Ramos (cell line): Measurements from ENCODE around the gene TCEAL7.

Experiments used
- in situ Hi-C: fragments of 300-500 bp; cut with MboI; formaldehyde crosslinking; loops from one replicate; pipeline ENCODE4 v1.14.3; 2022; ENCODE audit warnings: low sequenced_read_pairs; ENCODE audit not compliant: unreplicated experiment

The TCEAL7 gene

DNA sequence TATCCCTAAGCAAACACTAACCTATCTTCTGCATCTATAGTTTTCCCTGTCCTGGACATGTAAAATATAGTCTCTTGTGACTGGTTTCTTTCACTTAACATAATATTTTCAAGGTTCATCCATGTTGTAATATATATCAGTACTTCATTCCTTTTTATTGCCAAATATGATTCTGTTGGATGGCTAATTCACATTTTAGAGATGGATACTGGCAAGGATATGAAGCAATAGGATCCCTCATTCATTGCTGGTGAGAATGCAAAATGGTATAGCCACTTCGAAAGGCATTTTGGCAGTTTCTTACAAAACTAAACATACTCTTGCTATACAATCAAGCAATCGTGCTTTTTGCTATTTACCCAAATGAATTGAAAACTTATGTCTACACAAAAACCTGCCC is 33.0 kb downstream of the TCEAL7 start:
- in situ Hi-C loops, result no loop called here

DNA sequence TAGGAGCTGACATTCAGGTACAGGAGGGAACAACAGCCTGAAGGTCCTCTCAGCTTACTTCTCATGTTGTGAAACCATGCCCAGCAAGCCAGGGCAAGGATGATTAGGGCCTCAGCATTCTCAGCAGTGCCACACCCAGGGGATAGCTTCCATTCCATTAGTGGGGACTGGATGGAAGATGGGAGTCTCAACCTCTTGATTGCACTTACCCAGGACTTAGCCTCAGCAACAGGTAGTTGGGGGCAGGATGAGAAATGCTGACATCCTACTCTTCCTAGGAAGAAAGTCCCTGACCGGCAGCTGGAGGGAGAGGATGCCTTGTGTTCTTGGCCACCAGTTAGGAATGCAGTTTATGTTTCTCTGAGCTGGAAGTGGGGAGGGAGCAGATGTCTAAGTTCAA is 37.5 kb downstream of the TCEAL7 start:
- in situ Hi-C loops, result no loop called here

DNA sequence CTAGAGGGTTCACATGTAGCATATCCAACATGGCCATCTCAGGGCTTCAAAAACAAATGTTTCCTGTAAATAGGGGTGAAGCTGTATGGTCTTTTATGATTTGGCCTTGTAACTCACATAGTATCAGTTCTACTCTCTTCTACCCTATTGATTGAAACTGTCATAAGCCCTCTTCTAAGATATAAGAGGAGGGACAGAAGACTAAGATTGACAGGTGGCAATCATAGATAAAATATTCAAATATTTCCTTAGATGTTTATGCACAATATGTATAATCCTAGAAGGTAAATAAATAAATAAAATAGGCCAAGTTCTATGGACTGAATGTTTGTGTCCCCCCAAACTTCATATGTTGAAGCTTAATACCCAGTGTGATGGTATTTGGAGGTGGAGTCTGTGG is 39.4 kb downstream of the TCEAL7 start:
- in situ Hi-C loops, result no loop called here

DNA sequence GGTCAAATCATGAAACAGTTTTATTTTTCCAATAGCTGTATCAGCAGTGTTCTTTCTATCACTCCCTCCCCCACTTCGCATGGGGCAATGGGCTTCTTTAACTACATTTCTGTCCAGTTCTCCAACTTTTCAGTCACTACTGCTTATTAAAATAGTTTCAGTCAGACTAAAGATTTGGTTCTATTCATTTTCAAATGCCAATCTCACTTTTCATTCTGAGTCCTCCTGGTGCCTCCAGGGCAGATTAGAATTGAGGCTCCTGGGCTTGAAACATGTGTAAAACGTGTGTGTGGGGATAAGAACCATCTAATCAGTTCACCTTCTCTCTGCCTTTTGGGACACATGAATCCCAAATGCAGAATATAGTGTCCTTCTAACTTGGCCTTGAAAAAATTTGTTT is 42.8 kb downstream of the TCEAL7 start:
- in situ Hi-C loops, result no loop called here

DNA sequence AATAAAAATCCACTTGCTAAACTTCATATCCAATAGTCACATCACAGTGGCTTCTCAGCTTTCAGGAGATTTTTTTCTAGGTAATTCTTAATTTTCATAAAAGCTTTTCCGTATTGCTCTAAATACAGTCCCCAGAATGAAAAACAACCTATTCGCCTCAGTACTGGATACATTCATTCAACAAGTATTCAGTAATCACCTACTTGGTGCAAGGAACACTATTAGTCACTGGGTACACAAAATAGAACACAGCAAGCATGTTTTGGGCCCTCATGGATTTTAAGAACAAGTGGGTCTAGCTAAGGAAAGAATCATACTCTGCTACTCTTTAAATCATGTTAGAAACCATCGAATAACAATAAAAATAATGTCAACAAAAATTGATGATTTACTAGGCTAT is 43.5 kb downstream of the TCEAL7 start:
- in situ Hi-C loops, result no loop called here

DNA sequence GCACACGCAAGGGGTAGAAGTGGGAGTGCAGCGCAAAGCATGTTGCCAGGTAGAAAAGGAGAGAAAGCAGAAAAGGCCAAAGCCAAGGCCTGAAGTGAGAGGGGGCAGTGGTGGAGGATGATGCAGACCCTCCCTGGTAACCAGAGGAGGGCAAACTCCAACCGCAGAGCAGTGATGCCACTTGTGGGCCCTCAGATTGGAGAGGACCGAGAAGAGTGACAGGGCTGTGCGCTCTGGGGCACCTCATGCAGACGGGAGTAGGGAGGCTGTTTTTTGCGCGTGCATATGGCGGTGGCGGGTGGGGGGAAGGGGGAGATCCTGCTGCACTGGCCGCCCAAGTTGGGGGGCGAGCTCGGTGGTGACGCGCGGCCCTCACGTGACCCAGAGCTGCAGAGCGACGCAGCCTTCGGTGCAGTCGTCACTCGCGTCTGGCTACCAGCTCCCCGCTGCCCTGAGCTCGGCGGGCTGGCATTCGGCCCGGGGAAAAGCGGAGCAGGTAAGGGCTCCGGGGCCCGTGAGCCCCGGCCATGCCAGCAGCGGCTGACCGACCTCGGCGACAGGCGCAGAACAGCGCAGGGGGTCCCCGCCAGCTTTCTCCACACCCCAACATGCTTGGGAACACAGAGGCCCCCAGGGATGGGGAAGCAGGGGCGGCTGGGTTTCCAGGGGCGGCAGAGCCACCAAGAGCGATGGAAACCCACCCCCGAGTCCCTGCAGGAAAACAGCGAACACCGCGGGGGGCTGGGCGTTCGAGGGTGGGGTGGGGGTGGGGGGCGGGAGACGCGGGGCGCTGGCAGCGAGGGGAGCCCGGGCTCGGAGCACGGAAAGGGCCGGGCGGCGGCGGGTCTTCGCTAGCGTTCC is 46.3 kb downstream of the TCEAL7 start, which contains the start of gene BEX3:
Gene BEX3, plus strand, starts transcription at position 421 of the 861 bp plus-strand sequence. CDS start 984 bp downstream, outside the sequence.
- in situ Hi-C loops, result no loop called here

DNA sequence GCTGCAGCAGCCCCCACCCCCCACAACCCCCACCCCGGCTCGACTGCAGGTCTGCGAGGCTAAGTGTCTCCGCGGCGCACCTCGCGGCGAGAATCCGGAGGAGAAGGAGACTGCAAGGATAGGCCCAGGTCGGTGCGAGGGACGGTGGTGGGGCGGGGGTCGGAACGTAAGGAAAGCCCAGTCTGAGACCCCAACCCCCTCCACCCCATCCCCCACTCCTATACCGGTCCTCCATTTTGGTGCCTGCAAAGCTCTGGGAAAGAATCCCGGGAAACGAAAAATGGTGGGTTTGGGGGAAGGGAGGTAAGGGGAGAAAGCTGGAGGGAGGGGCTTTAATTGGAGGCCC is 46.9 kb downstream of the TCEAL7 start:
- in situ Hi-C loops, result no loop called here

DNA sequence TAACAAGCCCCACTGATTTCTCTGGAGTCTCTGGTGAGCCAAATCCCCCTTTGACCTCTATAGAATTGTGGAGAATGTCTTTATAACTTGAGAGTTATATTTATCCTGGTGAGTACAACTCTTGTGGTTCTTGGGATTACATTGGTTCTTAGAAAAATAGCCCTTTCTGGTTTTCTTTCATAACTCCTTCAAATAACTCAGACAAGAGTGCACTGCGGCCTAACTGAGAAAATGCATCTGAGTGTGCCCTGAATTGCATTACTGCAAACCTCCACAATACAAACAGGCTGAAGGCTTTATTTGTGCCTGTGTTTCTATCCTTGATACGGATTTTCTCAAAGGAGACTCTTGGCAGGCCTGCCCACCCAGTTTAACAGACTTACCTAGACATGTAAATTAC is 49.0 kb downstream of the TCEAL7 start:
- in situ Hi-C loops, result no loop called here
